ENCODE measurements around the gene ACR.

The ACR gene

DNA sequence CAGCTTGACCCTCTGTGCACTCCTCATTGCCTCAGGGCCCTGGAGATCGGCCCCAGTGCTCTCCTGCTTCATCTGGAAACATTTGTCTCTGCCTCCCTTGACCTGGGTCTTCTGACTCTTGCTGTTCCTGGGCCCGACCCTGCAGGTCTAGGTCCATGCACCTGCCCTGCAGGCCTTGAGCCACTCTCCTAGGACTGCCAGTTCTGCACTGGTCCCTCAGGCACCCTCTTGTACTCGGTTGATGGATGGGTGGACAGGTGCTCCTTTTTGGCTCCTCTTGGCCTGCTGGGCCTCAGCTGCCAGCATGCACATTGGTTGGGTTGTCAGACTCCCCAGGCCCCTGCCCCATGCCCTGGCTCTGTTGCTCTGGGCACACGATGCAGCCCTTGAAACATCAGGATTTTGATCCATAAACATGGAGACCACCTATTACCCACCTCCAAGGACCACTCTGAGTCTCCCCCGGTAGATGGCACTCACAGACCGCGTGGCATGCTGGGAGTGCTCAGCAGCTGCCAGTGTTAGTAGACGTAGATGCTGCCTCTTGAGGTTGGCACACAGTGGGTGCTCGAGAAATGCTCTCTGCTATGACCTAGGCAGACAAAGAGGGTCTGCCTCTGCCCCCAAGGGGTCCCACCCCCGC is 20.2 kb upstream of the ACR start:
- no peak for DNase-seq (ENCODE audit: low spot score)

DNA sequence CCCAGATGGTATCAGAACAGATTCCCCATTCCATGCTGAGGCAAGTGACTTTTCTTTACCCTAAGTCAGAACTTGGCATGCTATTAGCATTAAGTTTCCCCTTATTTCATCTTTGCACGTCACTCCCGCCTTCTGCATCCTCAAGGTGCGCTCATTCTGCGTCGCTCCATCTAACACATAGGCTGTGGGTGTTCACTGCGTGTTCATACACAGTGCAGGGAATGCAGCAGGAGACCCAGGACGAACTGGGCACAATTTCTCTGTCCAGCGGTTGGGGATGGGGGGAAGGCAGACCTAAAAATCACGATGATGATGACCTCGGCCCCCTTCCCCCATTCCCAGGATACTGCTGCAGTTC is 19.7 kb upstream of the ACR start:
- DNase-seq (ENCODE audit: low spot score) = no peak

DNA sequence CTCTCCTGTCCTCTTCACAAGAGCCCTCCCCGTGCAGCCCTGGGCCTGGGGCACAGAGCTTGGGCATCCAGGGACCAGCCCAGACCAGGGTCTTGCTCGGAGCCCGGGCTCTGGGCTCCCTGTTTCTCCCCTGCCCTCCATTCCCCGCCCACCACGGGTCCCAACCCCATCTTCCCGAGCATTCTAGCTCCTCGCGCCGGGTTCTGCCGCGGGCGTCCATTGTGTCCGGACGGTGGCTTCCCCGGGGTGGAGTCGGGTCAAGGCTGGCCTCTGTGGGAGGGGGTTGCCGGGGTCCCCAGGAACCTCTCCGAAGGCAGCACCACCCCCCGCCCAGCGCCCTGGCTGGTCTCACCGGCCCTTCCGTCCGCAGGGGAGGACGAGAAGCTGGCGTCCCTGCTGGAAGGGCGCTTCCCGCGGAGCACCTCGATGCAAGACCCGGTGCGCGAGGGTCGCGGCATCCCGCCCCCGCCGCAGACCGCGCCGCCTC is 18.1 kb upstream of the ACR start:
- no peak for DNase-seq (ENCODE audit: low spot score)

DNA sequence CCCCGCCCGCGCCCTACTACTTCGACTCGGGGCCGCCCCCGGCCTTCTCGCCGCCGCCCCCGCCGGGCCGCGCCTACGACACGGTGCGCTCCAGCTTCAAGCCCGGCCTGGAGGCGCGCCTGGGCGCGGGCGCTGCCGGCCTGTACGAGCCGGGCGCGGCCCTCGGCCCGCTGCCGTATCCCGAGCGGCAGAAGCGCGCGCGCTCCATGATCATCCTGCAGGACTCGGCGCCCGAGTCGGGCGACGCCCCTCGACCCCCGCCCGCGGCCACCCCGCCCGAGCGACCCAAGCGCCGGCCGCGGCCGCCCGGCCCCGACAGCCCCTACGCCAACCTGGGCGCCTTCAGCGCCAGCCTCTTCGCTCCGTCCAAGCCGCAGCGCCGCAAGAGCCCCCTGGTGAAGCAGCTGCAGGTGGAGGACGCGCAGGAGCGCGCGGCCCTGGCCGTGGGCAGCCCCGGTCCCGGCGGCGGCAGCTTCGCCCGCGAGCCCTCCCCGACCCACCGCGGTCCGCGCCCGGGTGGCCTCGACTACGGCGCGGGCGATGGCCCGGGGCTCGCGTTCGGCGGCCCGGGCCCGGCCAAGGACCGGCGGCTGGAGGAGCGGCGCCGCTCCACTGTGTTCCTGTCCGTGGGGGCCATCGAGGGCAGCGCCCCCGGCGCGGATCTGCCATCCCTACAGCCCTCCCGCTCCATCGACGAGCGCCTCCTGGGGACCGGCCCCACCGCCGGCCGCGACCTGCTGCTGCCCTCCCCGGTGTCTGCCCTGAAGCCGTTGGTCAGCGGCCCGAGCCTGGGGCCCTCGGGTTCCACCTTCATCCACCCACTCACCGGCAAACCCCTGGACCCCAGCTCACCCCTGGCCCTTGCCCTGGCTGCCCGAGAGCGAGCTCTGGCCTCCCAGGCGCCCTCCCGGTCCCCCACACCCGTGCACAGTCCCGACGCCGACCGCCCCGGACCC is 17.4 kb upstream of the ACR start:
- no peak for DNase-seq (ENCODE audit: low spot score)

DNA sequence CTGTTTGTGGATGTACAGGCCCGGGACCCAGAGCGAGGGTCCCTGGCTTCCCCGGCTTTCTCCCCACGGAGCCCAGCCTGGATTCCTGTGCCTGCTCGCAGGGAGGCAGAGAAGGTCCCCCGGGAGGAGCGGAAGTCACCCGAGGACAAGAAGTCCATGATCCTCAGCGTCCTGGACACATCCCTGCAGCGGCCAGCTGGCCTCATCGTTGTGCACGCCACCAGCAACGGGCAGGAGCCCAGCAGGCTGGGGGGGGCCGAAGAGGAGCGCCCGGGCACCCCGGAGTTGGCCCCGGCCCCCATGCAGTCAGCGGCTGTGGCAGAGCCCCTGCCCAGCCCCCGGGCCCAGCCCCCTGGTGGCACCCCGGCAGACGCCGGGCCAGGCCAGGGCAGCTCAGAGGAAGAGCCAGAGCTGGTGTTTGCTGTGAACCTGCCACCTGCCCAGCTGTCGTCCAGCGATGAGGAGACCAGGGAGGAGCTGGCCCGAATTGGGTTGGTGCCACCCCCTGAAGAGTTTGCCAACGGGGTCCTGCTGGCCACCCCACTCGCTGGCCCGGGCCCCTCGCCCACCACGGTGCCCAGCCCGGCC is 16.7 kb upstream of the ACR start:
- DNase-seq (ENCODE audit: low spot score) = no peak

DNA sequence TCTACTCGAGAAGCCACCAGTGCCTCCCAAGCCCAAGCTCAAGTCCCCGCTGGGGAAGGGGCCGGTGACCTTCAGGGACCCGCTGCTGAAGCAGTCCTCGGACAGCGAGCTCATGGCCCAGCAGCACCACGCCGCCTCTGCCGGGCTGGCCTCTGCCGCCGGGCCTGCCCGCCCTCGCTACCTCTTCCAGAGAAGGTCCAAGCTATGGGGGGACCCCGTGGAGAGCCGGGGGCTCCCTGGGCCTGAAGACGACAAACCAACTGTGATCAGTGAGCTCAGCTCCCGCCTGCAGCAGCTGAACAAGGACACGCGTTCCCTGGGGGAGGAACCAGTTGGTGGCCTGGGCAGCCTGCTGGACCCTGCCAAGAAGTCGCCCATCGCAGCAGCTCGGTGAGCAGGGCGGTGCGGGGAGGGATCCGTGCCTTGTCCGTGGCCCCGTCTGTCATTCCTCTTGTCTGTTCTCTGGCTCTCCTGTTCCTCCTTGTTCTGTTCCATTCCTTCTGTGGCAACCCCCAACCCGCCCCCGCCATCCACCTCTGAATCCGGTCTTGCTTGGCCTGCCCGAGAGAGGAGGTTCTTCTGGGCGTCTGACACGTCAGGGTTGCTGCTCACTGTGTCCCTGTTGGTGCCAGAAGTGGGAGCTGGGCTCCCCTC is 15.8 kb upstream of the ACR start:
- no peak for DNase-seq (ENCODE audit: low spot score)

DNA sequence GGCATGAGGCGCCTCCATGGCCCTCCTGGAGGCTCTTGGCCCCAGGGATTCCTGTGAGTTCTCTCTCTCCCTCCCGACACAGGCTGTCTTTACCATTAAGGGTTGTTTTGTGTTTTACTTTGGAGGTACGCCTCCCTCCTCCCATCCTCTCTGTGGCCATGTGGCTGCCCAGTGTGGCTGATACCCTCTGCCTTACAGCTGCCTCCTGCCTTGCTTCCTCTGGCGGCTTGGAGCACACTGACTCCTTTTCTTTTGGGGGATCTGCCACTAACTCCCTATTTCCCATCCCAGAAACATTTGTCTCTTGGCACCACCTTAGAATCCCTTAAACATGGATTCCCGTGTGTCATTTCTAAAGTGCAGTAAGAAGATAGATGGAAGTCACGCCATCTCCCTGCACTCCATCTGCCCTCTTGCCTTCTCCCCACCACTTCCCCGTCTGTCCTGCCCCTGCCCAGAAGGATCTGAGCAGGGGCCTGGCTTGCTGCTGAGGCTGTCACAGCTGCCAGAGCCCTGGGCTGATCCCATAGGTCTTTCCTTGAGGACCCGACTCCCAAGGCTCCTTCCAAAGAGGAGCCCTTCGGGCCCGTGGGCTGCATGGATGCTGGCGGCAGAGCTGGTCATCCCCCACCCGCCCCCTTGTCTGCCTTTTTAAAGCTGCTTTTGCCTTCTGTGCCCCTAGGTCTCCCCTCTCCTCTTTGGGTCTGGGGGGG is 15.1 kb upstream of the ACR start:
- no peak for DNase-seq (ENCODE audit: low spot score)

DNA sequence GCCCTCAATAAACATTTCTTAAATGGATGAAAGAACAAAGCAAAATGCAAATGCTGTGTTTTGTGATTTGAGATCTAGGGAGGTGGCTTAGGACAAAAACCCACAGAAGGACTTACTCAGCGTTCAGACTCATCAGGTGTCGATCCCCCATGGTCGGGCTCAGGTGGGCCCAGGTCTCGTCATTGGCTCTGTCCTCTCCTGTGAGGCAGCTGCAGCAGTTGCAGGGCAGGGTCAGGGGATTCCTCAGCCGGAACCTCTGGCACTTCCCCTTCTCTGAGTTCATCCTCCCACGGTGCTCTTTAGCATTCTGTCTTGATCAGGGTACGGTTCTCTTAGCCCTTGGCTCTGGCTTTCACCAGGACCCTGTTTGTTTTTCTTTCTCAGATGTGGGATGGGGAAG is 14.0 kb upstream of the ACR start:
- DNase-seq (ENCODE audit: low spot score) = no peak

DNA sequence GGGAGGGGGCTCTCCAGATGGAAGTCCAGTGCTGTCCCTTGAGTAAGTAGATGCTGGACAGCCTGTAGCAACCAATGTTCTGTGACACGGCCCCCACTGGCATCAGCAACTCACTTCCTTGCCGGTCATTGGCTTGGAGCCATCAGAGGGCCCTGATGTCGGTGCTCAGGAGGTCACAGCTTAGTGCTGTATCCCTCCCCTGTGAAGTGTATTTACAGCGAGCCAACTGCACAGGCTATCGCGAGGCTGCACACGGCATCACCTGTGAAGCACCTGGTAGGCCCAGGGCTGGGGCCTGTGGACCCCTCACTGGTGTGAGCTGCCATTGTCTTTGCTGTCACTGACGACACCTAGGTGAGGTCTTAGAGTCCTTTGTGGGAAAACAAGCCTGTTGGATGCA is 13.4 kb upstream of the ACR start:
- no peak for DNase-seq (ENCODE audit: low spot score)

DNA sequence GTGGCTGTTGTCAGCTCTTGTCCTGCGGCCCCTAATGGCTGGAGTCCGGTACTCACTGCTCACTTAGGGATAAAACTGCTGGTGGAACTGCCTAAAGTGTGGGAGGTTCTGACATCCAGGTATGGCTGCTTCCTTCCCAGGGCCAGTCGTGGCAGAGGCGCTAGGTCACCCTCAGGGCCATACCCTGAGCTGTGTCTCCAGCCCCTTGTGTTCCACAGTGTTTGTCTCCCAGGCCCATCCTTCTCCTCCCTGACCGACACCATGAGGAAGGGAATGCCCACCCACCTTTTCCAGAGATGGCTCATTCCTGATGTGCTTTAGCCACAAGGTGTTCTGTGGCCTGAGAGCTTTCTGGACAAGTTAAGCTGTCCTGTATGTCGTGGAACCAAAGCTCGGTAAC is 12.4 kb upstream of the ACR start:
- DNase-seq (ENCODE audit: low spot score) = no peak

DNA sequence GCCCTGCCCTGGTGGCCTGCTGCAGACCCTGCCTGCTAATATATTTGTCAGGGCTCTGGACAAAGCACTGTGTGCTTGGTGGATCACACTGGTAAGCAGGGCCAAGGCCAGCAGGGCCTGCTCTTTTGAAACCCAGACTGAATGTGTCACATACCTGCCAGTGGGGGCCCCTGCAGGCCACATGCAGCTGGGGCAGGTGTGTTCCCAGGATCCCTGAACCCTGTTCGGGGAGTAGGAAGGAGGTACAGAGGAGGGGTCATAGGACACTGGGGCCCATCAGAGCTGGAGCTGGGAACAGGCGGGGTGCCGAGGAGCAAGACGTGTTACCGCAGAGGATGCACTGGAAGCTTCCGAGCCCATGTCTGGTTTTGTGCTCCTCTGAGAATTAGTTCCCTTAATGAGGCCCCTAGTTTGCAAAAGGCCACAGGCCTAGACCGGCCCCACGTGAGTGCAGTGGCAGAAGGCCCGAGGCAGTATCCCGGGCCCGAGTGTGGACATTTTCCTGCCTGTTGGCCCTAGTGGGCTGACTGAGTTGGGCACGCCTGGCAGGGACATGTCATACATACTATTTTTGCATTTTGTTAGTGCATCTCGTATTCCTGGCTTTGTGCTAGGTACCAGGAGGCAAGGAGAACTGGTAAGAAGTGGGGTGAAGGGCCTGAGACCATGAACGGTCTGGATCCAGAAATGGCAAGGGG is 11.2 kb upstream of the ACR start:
- DNase-seq (ENCODE audit: low spot score) = no peak

DNA sequence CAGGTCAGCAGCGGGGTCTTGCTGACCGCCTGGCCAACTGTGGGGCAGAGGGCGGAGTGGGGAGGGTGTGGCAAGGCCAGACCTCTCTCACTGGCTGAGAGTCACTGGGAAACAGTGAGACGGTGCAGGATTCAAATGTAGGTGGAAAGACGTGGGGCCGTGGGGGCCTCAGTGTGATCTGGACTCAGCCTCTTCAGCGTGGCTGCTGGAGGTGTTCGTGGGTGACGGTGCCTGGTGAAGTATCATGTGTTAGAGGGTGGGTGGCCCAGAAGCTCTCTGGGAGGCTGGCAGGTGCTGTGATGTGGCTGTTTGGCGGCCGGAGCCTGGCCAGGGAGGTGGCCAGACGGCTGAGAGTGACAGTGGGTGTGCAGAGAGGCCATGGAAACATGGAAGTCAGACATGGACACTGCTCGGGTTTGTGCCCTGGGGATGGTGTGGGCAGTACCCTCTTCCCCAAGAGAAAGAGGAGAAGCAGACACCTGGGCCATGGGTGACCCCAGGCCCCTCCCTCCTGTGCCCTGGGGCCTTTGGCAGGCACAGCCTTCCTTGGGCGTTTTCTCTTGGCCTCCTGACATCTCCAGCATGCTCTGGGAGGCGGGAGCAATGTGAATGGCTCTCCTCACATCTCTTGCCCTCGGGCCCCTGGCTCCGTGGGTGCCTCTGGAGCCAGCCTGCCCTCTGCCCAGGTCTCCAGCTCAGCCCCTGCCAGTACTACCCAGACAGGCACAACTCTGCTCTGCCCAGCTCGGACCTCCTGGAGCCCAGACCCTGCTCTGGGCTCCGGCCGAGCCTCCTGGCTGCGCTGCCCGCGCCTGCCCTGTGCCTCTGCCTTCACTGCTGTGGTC is 10.1 kb upstream of the ACR start:
- no peak for DNase-seq (ENCODE audit: low spot score)

DNA sequence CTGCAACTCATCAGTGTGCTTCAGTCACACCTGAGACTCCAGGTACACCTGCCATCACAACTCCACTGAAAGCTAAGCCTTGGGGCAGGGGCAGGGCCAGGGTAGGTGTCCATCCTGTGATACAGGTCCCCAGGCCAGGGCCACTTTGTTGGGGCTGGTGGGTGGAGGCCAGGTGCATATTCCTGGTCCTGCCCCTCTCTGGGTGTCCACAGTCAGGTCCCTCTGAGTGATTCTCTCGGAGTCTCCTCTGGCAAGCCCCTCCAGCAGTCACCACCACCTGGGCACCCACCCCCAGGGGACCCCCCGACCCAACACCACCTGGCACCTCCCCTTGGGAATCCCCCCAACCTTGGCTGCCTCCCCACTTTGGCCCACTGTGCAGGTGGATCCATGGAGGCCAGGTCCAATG is 9.5 kb upstream of the ACR start:
- no peak for DNase-seq (ENCODE audit: low spot score)

DNA sequence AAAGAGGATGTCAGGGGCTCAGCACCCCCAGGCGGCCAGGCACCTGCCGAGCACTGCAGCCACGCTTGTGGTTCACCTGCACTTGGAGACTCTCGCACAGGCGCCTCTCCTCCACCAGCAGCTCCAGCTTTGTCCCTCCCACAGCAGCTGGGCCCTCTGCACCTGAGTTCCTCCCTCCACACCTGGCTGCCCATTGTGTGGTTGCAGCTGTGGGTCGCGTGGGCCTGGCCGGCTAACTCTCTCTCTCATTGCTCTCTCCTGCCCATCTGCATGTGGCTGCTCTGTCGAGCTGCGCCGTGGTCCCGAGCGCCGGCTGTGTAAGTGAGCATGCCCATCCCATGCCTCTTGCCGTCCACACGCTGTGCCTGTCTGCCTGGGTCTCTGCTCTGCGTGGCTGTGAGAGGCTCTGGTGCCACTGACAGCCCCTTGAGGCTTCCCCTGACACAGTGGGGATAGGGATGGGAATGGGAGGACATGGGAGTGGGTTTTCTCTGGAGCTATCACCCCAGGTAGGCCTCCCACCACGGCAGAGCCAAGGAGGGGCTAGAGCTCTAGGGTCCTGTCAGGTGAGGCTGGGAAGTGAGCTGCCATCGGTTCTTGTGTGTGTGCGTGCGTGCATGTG is 8.5 kb upstream of the ACR start:
- DNase-seq (ENCODE audit: low spot score) = no peak

DNA sequence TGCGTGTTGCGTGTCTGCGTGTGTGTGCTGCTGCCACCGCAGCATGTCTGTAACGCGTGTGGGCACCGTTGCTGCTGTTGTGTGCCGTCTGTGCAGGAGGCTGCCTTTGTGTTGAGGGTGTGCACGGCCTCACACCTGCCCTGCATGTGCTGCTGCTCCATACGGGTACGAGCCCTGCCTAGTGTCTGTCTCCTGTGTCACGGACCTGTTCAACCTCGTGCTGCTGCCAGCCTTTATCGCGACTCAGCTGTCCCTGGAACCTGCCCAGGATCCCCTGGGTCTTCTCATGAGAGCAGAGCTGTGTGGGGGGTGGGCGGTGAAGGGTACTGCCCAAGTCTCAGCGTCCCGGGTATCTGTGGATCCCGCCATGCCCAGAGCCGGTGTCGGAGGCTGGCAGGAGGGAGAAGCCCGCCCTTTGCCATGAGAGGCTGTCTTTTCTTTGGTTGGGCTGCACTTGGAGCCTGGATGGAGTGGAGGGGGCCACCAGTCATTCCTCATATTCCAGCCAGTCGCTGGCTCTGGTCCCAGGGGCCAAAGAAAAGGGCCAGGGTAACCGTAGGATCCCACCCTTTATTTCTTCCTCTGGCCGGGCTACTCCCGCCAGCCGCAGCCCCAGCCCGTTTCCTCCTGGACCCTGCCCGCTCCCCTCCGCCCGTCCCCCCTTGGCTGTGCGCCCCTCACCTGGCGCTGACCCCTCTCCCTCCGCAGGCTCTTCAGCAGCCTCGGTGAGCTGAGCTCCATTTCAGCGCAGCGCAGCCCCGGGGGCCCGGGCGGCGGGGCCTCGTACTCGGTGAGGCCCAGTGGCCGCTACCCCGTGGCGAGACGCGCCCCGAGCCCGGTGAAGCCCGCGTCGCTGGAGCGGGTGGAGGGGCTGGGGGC is 7.8 kb upstream of the ACR start:
- DNase-seq (ENCODE audit: low spot score) = no peak

DNA sequence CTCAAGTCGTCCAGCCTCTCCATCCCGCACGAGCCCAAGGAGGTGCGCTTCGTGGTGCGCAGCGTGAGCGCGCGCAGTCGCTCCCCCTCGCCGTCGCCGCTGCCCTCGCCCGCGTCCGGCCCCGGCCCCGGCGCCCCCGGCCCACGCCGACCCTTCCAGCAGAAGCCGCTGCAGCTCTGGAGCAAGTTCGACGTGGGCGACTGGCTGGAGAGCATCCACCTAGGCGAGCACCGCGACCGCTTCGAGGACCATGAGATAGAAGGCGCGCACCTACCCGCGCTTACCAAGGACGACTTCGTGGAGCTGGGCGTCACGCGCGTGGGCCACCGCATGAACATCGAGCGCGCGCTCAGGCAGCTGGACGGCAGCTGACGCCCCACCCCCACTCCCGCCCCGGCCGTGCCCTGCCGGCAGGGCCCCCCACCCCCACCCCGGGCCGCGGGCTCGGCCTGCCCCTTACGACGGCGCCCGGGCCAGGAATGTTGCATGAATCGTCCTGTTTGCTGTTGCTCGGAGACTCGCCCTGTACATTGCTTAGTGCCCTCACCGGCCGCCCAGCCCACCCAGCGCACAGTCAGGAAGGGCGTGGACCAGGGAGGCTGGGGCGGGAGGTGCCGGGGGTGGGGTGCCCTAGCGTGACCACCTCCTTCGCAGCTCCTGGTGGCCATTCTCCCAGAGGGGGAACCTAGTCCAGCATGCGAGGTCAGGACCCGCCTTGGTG is 6.9 kb upstream of the ACR start:
- no peak for DNase-seq (ENCODE audit: low spot score)

DNA sequence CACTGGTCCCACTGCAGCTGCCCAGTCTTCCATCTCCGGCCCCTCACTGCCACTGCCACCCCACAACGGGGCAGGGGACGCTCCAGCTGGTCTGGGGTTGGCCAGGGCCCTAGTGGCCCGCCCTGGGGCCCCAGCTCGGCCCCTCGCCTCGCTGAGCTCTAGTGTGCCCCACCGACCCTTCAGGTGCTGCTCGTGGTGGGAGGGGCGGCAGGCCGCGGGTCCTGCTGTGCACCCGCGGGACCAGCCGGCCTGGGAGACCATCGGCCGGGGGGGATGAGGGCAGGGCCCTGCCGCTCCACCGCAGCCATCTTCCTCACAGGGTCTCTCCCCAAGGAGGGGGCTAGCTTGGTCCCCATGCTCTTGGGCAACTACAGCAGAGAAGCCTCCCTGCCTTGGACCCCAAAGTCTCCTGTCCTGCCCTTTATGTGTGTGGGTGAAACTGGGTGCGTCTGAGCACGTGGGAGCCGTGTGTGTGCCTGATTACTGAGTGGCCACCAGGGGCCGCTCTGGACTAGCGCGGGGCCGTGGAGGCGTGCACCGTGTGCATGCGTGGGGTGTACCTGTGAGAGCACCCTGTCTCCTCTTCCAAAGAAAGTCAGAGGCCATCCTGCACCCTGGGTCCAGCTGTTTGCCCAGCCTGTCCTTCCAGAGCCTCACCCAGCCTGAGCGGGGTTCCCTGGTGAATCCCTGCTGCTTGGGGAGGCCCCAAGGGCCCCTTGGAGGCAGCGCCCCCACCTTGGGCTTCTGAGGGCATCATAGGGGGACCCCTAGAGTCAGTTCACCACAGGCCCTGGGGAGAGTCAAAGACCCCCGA is 6.0 kb upstream of the ACR start:
- DNase-seq (ENCODE audit: low spot score) = peak; percentile 17

All from kidney tubule cell (primary cell).